ENCODE measurements around the gene DNER.

DNER gene

GRCh38 chr2:229688141-229688540, 26.2 kb downstream of the DNER start:
- Histone ChIP-seq H3K36me3 (no peaks in the 10 kb centered on the region), H3K4me3 (ENCODE audit: low read depth in 1 of 2, low read length in 1 of 2) (no peak overlapping the region), H3K27ac (no peak overlapping the region), H3K9me3 (no peaks in the 10 kb centered on the region), H3K27me3 (no peaks in the 10 kb centered on the region), H3K4me1 (ENCODE audit: control insufficient read depth in 1 of 2, insufficient read depth in 1 of 2, low read depth in 1 of 2, low read length in 1 of 2) (no peaks in the 10 kb centered on the region)
- no peak for TF ChIP-seq CTCF (IDR thresholded peaks at IDR 0.05)

GRCh38 chr2:229686122-229686919, 28.0 kb downstream of the DNER start:
- no peak for TF ChIP-seq CTCF (IDR thresholded peaks at IDR 0.05)
- Histone ChIP-seq H3K27ac (no peak overlapping the region), H3K9me3 (no peaks in the 10 kb centered on the region), H3K4me3 (ENCODE audit: low read depth in 1 of 2, low read length in 1 of 2) (no peak overlapping the region), H3K36me3 (no peaks in the 10 kb centered on the region), H3K4me1 (ENCODE audit: control insufficient read depth in 1 of 2, insufficient read depth in 1 of 2, low read depth in 1 of 2, low read length in 1 of 2) (no peaks in the 10 kb centered on the region), H3K27me3 (no peaks in the 10 kb centered on the region)

DNA sequence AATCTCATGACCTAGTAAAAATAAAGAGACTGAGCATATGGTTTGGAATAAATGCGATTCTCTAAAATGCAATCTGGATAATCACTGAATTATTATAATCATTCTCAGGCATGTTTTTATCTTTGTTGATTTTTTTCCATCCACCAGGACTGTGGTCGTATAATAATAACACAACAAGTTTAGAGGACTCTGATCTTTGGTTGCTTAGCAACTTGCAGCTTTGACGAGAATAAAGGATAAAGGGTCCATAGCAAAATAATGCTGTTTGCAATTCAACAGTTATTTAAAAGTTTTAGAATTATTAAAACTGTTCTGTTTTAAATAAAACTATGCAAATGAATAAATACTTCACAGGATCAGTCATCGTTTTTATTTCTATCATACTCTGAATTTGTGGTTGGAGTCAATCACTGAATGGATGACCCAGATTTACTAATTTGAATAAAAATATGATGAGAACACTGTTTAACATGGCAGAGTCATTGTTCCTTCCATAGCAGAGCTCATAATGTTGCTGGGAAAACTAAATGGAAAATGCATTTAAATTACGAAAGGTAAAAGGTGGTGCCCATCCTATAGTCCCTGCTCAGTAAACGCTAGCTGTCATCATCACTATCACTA, 29.3 kb downstream of the DNER start:
- Histone ChIP-seq H3K9me3 (no peaks in the 10 kb centered on the region), H3K4me1 (ENCODE audit: control insufficient read depth in 1 of 2, insufficient read depth in 1 of 2, low read depth in 1 of 2, low read length in 1 of 2) (no peaks in the 10 kb centered on the region), H3K27ac (no peak overlapping the region), H3K27me3 (no peaks in the 10 kb centered on the region), H3K36me3 (no peaks in the 10 kb centered on the region), H3K4me3 (ENCODE audit: low read depth in 1 of 2, low read length in 1 of 2) (no peak overlapping the region)
- TF ChIP-seq CTCF (IDR thresholded peaks at IDR 0.05): no peak

DNA sequence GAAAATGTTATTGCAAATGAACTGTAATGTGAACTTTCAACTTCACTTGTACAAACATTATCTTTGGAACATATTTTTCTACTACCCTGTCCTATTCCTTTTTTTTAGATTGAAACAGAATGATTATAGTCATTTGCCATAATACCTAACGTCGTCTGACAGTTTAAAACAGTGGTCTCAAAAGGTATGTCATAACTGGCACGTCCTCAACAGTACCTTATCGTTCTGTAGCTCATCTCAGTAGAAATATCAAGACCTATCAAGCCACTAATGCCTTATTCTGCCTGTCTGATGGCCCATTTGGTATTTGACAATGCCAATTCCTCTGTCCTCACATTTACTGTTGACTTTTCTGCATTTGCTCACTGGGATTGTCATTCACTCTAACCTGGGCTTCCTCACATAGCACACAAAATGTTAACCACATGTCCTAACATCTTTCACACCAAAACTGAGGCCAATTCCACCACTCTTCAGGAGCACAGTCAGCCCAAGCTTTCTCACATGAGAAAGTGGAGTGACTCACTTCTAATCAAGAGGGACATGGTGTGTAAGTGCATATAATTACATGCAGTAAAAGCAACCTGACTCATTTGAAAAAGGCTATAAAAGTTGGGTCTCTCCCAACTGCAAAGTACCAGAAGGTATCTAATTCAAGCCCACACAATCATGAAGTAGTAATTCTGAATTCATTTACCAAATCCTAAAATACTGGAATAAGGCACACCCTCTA, 34.8 kb downstream of the DNER start:
- Histone ChIP-seq H3K4me1 (ENCODE audit: control insufficient read depth in 1 of 2, insufficient read depth in 1 of 2, low read depth in 1 of 2, low read length in 1 of 2) (no peaks in the 10 kb centered on the region), H3K27ac (no peak overlapping the region), H3K4me3 (ENCODE audit: low read depth in 1 of 2, low read length in 1 of 2) (no peak overlapping the region), H3K9me3 (no peaks in the 10 kb centered on the region), H3K27me3 (peaks cover 13% of the 10 kb centered on the region), H3K36me3 (no peaks in the 10 kb centered on the region)
- no peak for TF ChIP-seq CTCF (IDR thresholded peaks at IDR 0.05)

DNA sequence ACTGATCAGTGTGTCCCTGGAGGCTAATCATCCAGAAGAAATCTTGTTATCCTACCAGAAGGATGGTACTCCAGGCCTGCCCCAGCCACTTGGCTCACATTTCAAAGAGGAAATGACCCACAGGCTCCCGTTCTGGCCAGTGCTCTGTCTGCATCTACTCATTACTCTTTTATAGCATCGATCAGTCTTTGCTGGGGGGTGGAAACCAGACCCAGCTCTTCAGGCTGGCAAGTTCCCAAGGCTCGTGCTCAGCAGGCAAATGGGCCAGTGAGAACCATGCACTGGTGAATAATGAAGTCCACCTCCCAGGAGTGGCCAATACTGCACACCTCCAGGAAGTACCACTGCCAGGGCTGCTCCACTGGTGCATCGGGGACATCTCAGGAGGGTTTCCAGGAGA, 38.8 kb downstream of the DNER start:
- H3K36me3 ChIP-seq: no peaks in the 10 kb centered on the region
- no peak for TF ChIP-seq CTCF (IDR thresholded peaks at IDR 0.05)
- no peaks in the 10 kb centered on the region for H3K9me3 ChIP-seq
- no peak overlapping the region for H3K27ac ChIP-seq
- no peak overlapping the region for H3K4me3 ChIP-seq (ENCODE audit: low read depth in 1 of 2, low read length in 1 of 2)
- H3K27me3 ChIP-seq: peaks cover 13% of the 10 kb centered on the region
- no peaks in the 10 kb centered on the region for H3K4me1 ChIP-seq (ENCODE audit: control insufficient read depth in 1 of 2, insufficient read depth in 1 of 2, low read depth in 1 of 2, low read length in 1 of 2)

Data from neutrophil (primary cell).